Measurements from ENCODE around the gene FBXO46. TPM values are rescaled to one million over a fixed set of nuclear protein-coding genes. Genes with fewer than 3 reads are reported as not detected.

Gene FBXO46
- total RNA-seq, 1 experiment from 2014 or later, result 45.5 TPM

DNA sequence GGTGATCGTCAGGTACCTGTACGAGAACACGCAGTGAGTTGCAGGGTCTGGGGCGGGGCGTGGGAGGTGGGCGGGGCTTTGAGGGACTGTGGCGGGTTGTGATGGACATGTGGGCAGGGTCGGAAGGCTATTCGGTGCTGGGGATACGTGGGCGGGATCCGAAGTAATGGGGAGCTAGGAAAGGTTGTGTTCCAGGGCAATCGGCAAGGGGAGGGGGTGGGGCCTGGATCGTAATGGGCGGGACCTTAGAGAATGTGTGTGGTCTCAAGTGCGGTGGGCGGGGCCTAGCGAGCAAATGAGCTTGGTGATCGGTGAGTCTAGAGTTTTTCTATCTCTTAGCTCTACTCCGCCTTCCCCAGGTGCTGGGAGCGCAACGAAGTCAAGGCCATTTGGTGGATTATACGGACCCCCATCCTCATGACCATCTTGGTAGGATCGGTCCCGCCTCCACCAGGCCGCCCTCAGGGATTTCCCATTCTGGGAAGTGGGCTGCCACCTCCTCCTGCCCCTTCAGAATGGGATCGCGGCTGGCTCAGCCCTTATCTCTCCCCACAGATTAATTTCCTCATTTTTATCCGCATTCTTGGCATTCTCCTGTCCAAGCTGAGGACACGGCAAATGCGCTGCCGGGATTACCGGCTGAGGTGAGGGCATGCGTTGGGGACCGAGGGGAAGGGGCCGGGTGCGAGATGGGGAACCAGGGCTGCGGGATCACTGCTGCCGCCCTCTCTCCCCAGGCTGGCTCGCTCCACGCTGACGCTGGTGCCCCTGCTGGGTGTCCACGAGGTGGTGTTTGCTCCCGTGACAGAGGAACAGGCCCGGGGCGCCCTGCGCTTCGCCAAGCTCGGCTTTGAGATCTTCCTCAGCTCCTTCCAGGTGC lies 53.1 kb downstream of the FBXO46 start:
- BruUV-seq (replicated peaks), result no TSS peak
- peak overlapping the region; percentile 87 for H3K4me2 ChIP-seq
- H4K20me1 ChIP-seq (ENCODE audit: insufficient read depth), result no peaks in the 10 kb centered on the region
- intact Hi-C loops (cut with micrococcal nuclease; ENCODE audit: unreplicated experiment), result loop anchor here (2.0 kb wide), 1 partner anchor 15 kb away; the partner anchor contains the start of gene QPCTL
- H3K79me2 ChIP-seq (ENCODE audit: low read depth), result no peaks in the 10 kb centered on the region
- POLR2A ChIA-PET (ENCODE audit: unreplicated experiment), result interaction anchor here (0.5 to 1.4 kb wide), 18 partner anchors 8 to 783 kb away, joined by 3 to 17 read pairs (median 5); partner anchors contain the start of genes GIPR and SIX5
- peak overlapping the region; percentile 93 for H2AFZ ChIP-seq
- peaks cover 45% of the 10 kb centered on the region for H3F3A ChIP-seq (ENCODE audit: insufficient read depth, low read depth)
- peak overlapping the region; percentile 53 for H3K27ac ChIP-seq
- peak; percentile 95 to 99 for DNase-seq
- CTCF ChIA-PET, result interaction anchor here (0.5 to 1.5 kb wide), 17 partner anchors 15 to 677 kb away, joined by 3 to 20 read pairs (median 3); partner anchors contain the start of genes DMPK, QPCTL, SIX5 and SNRPD2
- H3K4me1 ChIP-seq (replicated peaks; ENCODE audit: insufficient read depth), result peaks cover 20% of the 10 kb centered on the region
- TF ChIP-seq CTCF (conservative IDR thresholded peaks at IDR 0.05) (no peak; the same call in 1 of the 2 replicates), EZH2 (IDR thresholded peaks at IDR 0.05; ENCODE audit: low read depth) (no peak)
- no peaks in the 10 kb centered on the region for H3K9me2 ChIP-seq (ENCODE audit: insufficient read depth)
- no peaks in the 10 kb centered on the region for H3K27me3 ChIP-seq (ENCODE audit: insufficient read depth, low read depth)
- H3K9me3 ChIP-seq (ENCODE audit: insufficient read depth, low read depth), result no peaks in the 10 kb centered on the region
- peak overlapping the region; percentile 95 for H3K4me3 ChIP-seq
- no peaks in the 10 kb centered on the region for H3K36me3 ChIP-seq (ENCODE audit: low read depth)

DNA sequence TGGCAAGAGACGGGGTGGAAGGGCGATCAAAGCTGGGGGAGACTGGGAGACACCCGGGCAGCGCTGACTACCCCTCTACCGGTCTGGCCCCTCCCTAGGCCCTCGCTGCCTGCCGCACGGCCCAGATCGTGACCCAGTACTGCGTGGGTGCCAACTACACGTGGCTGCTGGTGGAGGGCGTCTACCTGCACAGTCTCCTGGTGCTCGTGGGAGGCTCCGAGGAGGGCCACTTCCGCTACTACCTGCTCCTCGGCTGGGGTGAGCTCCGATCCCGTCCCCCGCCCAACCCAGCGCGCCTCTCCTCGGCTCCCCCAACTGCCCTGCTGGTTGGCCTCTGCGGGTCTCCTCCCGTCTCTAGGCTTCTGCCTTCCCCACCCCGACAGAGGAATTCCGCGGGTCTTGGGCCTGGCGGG lies 53.8 kb downstream of the FBXO46 start:
- H3K4me2 ChIP-seq, result peak overlapping the region; percentile 87
- H3K4me3 ChIP-seq, result peak overlapping the region; percentile 95
- no peaks in the 10 kb centered on the region for H3K9me2 ChIP-seq (ENCODE audit: insufficient read depth)
- no peak for TF ChIP-seq CTCF (conservative IDR thresholded peaks at IDR 0.05)
- no peak for TF ChIP-seq EZH2 (IDR thresholded peaks at IDR 0.05; ENCODE audit: low read depth)
- ChIA-PET POLR2A (ENCODE audit: unreplicated experiment) (interaction anchor here (0.6 to 1.4 kb wide), 11 partner anchors 9 to 783 kb away, joined by 3 to 17 read pairs (median 6); partner anchors contain the start of genes GIPR and SIX5), CTCF (interaction anchor here (0.5 to 1.5 kb wide), 12 partner anchors 15 to 676 kb away, joined by 3 to 20 read pairs (median 5); partner anchors contain the start of genes DMPK, QPCTL, SIX5 and SNRPD2)
- H3K9me3 ChIP-seq (ENCODE audit: insufficient read depth, low read depth), result no peaks in the 10 kb centered on the region
- H3F3A ChIP-seq (ENCODE audit: insufficient read depth, low read depth), result peaks cover 38% of the 10 kb centered on the region; the same call in 1 of the 2 replicates
- peak in 1 of 2 experiments; percentile 43 for DNase-seq
- H3K27me3 ChIP-seq (ENCODE audit: insufficient read depth, low read depth), result no peaks in the 10 kb centered on the region
- H2AFZ ChIP-seq, result peak overlapping the region; percentile 93
- peaks cover 20% of the 10 kb centered on the region for H3K4me1 ChIP-seq (replicated peaks; ENCODE audit: insufficient read depth)
- no peaks in the 10 kb centered on the region for H3K36me3 ChIP-seq (ENCODE audit: low read depth)
- intact Hi-C loops (cut with micrococcal nuclease; ENCODE audit: unreplicated experiment), result loop anchor here (2.0 kb wide), 1 partner anchor 16 kb away; the partner anchor contains the start of gene QPCTL
- H4K20me1 ChIP-seq (ENCODE audit: insufficient read depth), result no peaks in the 10 kb centered on the region
- H3K27ac ChIP-seq, result peak overlapping the region; percentile 54
- no peaks in the 10 kb centered on the region for H3K79me2 ChIP-seq (ENCODE audit: low read depth)
- BruUV-seq (replicated peaks), result no TSS peak

- TF ChIP-seq CTCF (conservative IDR thresholded peaks at IDR 0.05) (no peak), EZH2 (IDR thresholded peaks at IDR 0.05; ENCODE audit: low read depth) (no peak)
- no peaks in the 10 kb centered on the region for H3K27me3 ChIP-seq (ENCODE audit: insufficient read depth, low read depth)
These were observed 55.8 kb downstream of the FBXO46 start for GRCh38 chr19:45674946-45675345.

More at GRCh38 chr19:45674946-45675345, 55.8 kb downstream of the FBXO46 start:
- POLR2A ChIA-PET (ENCODE audit: unreplicated experiment), result no interaction called here
- Histone ChIP-seq H2AFZ (no peak overlapping the region), H4K20me1 (ENCODE audit: insufficient read depth) (no peaks in the 10 kb centered on the region), H3K36me3 (ENCODE audit: low read depth) (no peaks in the 10 kb centered on the region), H3K4me3 (no peak overlapping the region), H3K4me2 (no peak overlapping the region), H3K79me2 (ENCODE audit: low read depth) (no peaks in the 10 kb centered on the region), H3K9me2 (ENCODE audit: insufficient read depth) (no peaks in the 10 kb centered on the region), H3K9me3 (ENCODE audit: insufficient read depth, low read depth) (no peaks in the 10 kb centered on the region), H3K4me1 (replicated peaks; ENCODE audit: insufficient read depth) (peaks cover 27% of the 10 kb centered on the region), H3K27ac (no peak overlapping the region), H3F3A (ENCODE audit: insufficient read depth, low read depth) (peaks cover 33% of the 10 kb centered on the region; the same call in 1 of the 2 replicates)
- intact Hi-C loops (cut with micrococcal nuclease; ENCODE audit: unreplicated experiment), result no loop called here
- no TSS peak for BruUV-seq (replicated peaks)
- CTCF ChIA-PET, result interaction anchor here (0.6 to 0.7 kb wide), 2 partner anchors 31 to 140 kb away, joined by 3 to 4 read pairs; partner anchors contain the start of gene RSPH6A
- DNase-seq, result no peak

Data from PC-9 (cell line).